Cardiac fibroblast (primary cell): ENCODE results near the gene COTL1.

Experiments
- DNase-seq, 2 donors: peaks; one replicate each; pipeline versions ENCODE4 v3.0.0 to v3.0.0-alpha.2; 2010; ENCODE audit warnings: low read depth in 2 of 2
- H3K4me3 ChIP-seq, 2 donors: replicated peaks in 1 of 2; 1 replicate in 1 of 2; 2 replicates in 1 of 2; pipeline ENCODE4 v1.5.1; 2011; ENCODE audit warnings: low read depth in 2 of 2, low read length in 2 of 2, mild to moderate bottlenecking in 2 of 2, moderate library complexity in 1 of 2
- TF ChIP-seq, protein P1 (sequence below): IDR thresholded peaks from one replicate; pipeline ENCODE4 v1.5.1; 2011; ENCODE audit warnings: low read depth, mild to moderate bottlenecking, low read length, inconsistent platforms

COTL1 gene

DNA sequence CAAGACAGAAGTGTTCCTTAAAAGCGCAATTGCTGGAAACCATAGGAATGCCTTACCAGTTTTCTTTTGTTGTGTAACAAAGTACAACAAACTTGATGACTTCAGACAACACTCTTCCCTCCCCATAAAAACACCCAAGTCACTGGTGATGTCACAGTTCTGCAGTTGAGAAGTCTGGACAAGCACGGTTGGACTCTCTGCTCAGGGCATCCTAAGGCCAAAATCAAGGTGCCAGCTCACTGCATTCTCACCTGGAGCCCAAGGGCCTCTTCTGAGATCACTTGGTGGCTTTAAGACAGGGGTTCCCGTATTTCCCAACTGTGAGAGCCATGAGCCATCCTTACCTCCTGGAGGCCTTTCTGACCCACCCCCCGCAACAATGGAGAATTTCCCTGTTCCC is 67.8 kb downstream of the COTL1 start:
- TF ChIP-seq, protein P1, sequence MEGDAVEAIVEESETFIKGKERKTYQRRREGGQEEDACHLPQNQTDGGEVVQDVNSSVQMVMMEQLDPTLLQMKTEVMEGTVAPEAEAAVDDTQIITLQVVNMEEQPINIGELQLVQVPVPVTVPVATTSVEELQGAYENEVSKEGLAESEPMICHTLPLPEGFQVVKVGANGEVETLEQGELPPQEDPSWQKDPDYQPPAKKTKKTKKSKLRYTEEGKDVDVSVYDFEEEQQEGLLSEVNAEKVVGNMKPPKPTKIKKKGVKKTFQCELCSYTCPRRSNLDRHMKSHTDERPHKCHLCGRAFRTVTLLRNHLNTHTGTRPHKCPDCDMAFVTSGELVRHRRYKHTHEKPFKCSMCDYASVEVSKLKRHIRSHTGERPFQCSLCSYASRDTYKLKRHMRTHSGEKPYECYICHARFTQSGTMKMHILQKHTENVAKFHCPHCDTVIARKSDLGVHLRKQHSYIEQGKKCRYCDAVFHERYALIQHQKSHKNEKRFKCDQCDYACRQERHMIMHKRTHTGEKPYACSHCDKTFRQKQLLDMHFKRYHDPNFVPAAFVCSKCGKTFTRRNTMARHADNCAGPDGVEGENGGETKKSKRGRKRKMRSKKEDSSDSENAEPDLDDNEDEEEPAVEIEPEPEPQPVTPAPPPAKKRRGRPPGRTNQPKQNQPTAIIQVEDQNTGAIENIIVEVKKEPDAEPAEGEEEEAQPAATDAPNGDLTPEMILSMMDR, result no peak
- DNase-seq, result peak in 1 of 2 donors; percentile 30
- no peak overlapping the region for H3K4me3 ChIP-seq

DNA sequence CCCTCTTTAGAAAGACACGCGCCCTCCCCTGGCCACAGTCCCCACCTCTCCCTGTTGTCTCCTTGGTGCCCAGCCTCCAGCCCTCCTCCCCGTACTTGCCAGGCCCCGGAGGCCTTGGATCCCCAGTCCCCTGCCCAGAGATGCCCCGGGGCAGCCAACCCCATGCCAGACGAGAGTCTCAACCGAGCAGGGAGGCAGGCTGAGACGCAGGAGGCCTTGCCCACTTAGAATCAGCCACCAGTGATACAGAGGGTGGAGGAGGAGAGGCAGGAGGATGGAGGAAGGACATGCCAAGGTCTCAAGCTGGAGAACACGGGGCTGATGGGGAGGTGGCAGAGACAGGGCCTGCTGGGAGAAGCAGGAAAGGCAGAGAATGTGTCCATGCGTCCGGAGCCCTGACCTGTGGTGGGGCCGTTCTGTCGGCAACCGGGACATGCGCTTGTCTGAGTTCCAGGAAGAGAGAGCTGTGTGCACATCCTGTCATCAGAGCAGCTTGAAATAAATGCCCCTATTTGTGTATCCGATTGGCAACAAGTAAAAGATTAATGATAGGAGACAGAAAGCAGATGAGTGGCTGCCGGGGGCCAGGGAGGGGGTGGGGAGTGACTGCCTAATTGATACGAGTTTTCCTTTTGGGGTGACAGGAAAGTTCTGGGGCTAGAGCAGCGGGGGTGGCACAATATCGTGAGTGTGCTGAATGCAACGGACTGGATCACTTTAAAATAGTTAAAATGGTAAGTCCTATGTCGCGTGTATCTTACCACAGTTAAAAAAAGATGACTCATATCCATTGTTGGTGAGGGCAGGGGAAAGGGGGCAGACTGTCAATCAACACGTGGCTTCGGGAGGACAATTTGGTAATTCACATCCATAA is 68.7 kb downstream of the COTL1 start:
- no peak overlapping the region for H3K4me3 ChIP-seq
- TF ChIP-seq, protein P1, result no peak
- no peak for DNase-seq

DNA sequence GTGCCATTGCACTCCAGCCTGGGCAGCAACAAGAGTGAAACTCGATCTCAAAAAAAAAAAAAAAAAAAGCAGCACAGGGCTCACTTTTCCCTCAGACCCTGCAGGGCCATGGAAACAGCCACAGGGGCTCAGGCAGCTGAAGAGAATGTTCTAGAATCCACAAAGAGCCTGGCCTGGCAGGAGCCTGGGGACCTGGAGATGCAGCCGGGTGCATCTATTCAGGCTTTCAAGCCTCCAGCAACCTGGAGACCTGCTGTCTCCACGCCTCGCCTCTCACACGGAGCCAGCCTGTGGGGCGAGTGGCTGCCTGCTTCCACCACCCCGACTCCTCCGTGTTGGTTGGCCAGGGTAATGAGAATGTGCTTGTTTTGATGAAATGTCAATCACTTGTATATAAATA is 69.4 kb downstream of the COTL1 start:
- no peak overlapping the region for H3K4me3 ChIP-seq
- no peak for DNase-seq
- TF ChIP-seq, protein P1, result no peak

DNA sequence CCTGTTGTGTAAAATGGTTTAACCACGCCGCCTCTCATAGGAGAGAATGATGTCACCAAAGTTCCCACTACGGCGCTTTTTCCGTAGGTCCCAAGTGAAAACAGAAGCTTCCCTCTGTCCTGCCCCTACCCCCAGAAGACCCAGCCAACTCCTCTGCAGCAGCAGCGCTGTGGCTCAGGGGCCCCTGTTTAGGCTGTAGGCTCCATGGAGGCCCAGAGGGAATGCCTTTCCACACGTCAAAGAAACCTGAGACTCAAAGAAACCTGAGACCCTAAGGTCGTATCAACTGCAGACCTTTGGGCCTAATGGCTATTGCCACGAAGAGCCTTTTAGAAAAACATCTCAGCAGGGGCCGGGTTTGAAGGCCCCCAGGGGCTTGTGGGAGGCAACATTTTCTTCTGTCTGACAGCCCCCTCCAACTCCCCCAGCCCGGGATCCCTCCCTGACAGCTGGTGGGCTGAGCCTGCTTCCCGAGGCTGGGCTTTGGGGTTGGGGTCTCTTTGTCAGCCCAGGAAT is 70.3 kb downstream of the COTL1 start:
- DNase-seq, result no peak
- no peak overlapping the region for H3K4me3 ChIP-seq
- TF ChIP-seq, protein P1, result no peak

DNA sequence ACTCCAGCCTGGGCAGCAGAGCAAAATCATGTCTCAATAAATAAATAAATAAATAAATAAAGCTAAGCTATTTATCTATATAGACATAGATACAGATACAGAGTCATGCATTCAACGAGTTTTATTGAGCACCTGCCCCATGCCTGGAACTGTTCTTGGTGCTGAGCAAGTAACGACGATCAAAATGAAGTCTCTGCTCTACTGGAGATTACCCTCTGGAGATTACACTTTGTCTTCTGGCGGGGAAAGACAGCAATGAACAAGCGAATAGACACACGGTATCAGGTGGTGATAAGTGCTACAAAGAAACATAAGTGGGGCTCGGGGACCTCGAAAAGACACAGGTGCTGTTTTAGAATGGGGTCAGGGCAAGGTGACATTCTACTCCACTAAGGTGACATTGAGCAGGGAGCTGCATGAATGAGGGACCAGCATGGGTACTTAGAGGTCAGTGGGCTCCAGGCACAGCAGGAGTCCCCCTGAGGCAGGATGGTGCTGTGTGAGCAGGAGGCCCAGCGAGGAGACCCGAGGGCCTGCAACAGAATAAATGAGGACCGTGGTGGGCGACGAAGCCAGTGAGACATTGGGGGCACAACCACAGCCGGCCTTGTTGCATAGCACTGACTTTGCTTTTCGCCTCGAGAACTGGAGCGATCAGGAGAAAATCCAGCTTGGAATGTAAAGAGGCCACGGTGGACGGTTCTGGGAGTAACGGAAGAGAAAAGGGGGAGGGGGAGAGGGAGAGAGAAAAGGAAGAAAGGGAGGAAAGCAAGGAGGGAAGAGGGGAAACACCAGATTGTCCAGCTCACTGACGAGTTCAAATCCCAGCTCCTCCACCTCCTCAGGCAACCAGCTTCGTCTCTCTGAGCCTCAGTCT is 71.0 kb downstream of the COTL1 start:
- DNase-seq, result no peak

DNA sequence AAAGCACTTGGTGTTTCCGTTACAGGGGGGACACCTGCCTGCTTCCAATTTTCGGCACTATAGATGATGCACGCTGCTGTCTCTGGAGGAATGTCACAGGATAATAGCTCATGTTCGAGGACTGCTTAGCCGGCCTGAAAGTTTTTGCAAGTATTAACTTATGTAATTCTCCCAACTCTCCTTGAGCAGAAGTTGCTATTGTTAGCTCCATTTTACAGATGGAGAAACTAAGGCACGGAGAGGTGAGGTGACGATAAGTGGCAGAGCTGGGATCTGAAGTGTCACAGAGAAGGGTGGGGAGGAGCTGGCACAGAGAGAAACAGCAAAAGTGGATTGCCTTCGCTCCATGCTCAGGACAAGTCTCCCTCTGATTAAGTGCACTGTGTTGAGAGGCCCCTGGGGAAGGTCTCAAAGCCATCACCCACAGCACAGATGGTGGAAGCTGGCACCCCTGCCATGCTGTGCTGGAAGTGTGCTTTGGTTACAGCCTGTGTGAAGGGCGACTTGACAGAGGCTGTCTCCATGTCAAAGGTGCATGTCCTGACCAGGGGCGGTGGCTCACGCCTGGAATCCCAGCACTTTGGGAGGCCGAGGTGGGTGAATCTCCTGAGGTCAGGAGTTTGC is 72.7 kb downstream of the COTL1 start:
- no peak for DNase-seq
- no peak overlapping the region for H3K4me3 ChIP-seq
- TF ChIP-seq, protein P1, result no peak

More for the DNA sequence above, 71.0 kb downstream of the COTL1 start:
- TF ChIP-seq, protein P1, result no peak
- H3K4me3 ChIP-seq, result no peak overlapping the region
